HG03432 (cell line): Measurements from ENCODE around the gene DHRS1.
"Not testable (repeated sequence)": the region's sequence is repeated elsewhere in the genome, so short reads cannot be mapped to it uniquely, and the experiment has no call there.

ENCODE experiments used
- ATAC-seq: cut with Tn5 transposase; IDR thresholded peaks from one replicate; pipeline ENCODE4 v1.9.1; 2021; ENCODE audit warnings: mild to moderate bottlenecking, moderate library complexity; ENCODE audit not compliant: unreplicated experiment

The DHRS1 gene

GRCh38 chr14:24252289-24253124 is 47.1 kb downstream of the DHRS1 start:
- no peak for ATAC-seq

- ATAC-seq, result no peak
Measured at GRCh38 chr14:24251880-24252288, 47.7 kb downstream of the DHRS1 start.

- no peak for ATAC-seq
Measured at GRCh38 chr14:24250354-24250753, 49.2 kb downstream of the DHRS1 start.

- no peak for ATAC-seq
Measured at GRCh38 chr14:24249230-24250021, 50.2 kb downstream of the DHRS1 start.

- no peak for ATAC-seq
Measured at GRCh38 chr14:24247422-24247821, 52.2 kb downstream of the DHRS1 start.

GRCh38 chr14:24246765-24247212 is 52.8 kb downstream of the DHRS1 start:
- no peak for ATAC-seq

- not testable (repeated sequence) for ATAC-seq
Measured at GRCh38 chr14:24245350-24245749, 54.2 kb downstream of the DHRS1 start.

- no peak for ATAC-seq
Measured at GRCh38 chr14:24243336-24243836, 56.2 kb downstream of the DHRS1 start.

GRCh38 chr14:24241829-24242443 is 57.6 kb downstream of the DHRS1 start:
- peak; percentile 83 for ATAC-seq
